Measurements from ENCODE around the gene ZBTB4. TPM values are rescaled to one million over a fixed set of nuclear protein-coding genes. Genes with fewer than 3 reads are reported as not detected.

The ZBTB4 gene
- total and polyA plus RNA-seq, 9 of the 15 experiments (the other 6 are each of a cell fraction or from before 2014, with no cell fraction given) = 0.92 to 6.9 (median 3.3) TPM

- TF ChIP-seq, protein P1, sequence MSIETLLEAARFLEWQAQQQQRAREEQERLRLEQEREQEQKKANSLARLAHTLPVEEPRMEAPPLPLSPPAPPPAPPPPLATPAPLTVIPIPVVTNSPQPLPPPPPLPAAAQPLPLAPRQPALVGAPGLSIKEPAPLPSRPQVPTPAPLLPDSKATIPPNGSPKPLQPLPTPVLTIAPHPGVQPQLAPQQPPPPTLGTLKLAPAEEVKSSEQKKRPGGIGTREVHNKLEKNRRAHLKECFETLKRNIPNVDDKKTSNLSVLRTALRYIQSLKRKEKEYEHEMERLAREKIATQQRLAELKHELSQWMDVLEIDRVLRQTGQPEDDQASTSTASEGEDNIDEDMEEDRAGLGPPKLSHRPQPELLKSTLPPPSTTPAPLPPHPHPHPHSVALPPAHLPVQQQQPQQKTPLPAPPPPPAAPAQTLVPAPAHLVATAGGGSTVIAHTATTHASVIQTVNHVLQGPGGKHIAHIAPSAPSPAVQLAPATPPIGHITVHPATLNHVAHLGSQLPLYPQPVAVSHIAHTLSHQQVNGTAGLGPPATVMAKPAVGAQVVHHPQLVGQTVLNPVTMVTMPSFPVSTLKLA (conservative IDR thresholded peaks at IDR 0.05) = peak; percentile 85 to 90
- TF ChIP-seq HDAC6 (IDR thresholded peaks at IDR 0.05; ENCODE audit: low read depth, low read length) (no peak), KDM5B (IDR thresholded peaks at IDR 0.05; ENCODE audit: insufficient replicate concordance, low read depth, low read length) (no peak), ZC3H11A (IDR thresholded peaks at IDR 0.05; ENCODE audit: low read depth, low read length) (no peak), NUFIP1 (IDR thresholded peaks at IDR 0.05; ENCODE audit: partially characterized antibody) (no peak), SAP30 (IDR thresholded peaks at IDR 0.05; ENCODE audit: borderline replicate concordance, insufficient read depth, low read depth, low read length, poor library complexity, severe bottlenecking) (no peak), PHF8 (IDR thresholded peaks at IDR 0.05; ENCODE audit: borderline replicate concordance, low read length) (peak; percentile 59; the same call in 1 of the 2 replicates), CSDE1 (IDR thresholded peaks at IDR 0.05) (no peak), RFX1 (IDR thresholded peaks at IDR 0.05) (no peak), GATAD2A (IDR thresholded peaks at IDR 0.05) (no peak), TGIF2 (CRISPR knock-in tag; IDR thresholded peaks at IDR 0.05) (no peak), SIRT6 (IDR thresholded peaks at IDR 0.05; ENCODE audit: low read depth, low read length) (no peak), HDAC8 (tag; IDR thresholded peaks at IDR 0.05) (no peak), MITF (IDR thresholded peaks at IDR 0.05) (peak; percentile 73), NFXL1 (CRISPR knock-in tag; IDR thresholded peaks at IDR 0.05) (no peak), ZNF263 (CRISPR knock-in tag; IDR thresholded peaks at IDR 0.05; ENCODE audit: borderline replicate concordance) (peak; percentile 71; the same call in 1 of the 2 replicates), ZBTB8A (IDR thresholded peaks at IDR 0.05; ENCODE audit: partially characterized antibody) (no peak)
- TF ChIP-seq, protein P2, sequence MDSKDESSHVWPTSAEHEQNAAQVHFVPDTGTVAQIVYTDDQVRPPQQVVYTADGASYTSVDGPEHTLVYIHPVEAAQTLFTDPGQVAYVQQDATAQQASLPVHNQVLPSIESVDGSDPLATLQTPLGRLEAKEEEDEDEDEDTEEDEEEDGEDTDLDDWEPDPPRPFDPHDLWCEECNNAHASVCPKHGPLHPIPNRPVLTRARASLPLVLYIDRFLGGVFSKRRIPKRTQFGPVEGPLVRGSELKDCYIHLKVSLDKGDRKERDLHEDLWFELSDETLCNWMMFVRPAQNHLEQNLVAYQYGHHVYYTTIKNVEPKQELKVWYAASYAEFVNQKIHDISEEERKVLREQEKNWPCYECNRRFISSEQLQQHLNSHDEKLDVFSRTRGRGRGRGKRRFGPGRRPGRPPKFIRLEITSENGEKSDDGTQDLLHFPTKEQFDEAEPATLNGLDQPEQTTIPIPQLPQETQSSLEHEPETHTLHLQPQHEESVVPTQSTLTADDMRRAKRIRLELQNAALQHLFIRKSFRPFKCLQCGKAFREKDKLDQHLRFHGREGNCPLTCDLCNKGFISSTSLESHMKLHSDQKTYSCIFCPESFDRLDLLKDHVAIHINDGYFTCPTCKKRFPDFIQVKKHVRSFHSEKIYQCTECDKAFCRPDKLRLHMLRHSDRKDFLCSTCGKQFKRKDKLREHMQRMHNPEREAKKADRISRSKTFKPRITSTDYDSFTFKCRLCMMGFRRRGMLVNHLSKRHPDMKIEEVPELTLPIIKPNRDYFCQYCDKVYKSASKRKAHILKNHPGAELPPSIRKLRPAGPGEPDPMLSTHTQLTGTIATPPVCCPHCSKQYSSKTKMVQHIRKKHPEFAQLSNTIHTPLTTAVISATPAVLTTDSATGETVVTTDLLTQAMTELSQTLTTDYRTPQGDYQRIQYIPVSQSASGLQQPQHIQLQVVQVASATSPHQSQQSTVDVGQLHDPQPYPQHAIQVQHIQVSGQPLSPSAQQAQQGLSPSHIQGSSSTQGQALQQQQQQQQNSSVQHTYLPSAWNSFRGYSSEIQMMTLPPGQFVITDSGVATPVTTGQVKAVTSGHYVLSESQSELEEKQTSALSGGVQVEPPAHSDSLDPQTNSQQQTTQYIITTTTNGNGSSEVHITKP (IDR thresholded peaks at IDR 0.05; ENCODE audit: partially characterized antibody) = peak; percentile 77
- TF ChIP-seq, protein P3, sequence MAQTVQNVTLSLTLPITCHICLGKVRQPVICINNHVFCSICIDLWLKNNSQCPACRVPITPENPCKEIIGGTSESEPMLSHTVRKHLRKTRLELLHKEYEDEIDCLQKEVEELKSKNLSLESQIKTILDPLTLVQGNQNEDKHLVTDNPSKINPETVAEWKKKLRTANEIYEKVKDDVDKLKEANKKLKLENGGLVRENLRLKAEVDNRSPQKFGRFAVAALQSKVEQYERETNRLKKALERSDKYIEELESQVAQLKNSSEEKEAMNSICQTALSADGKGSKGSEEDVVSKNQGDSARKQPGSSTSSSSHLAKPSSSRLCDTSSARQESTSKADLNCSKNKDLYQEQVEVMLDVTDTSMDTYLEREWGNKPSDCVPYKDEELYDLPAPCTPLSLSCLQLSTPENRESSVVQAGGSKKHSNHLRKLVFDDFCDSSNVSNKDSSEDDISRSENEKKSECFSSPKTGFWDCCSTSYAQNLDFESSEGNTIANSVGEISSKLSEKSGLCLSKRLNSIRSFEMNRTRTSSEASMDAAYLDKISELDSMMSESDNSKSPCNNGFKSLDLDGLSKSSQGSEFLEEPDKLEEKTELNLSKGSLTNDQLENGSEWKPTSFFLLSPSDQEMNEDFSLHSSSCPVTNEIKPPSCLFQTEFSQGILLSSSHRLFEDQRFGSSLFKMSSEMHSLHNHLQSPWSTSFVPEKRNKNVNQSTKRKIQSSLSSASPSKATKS (CRISPR knock-in tag; IDR thresholded peaks at IDR 0.05) = no peak
Measured at GRCh38 chr17:7483255-7484066, 4.0 kb upstream of the ZBTB4 start (continued).
